PC-9 (cell line): Measurements from ENCODE around the gene ARID3B. TPM values are rescaled to one million over a fixed set of nuclear protein-coding genes. Genes with fewer than 3 reads are reported as not detected.

Experiments used
- BruUV-seq: library from RNA; stranded (reverse); fragments of 400-500 nt; replicated peaks from 2 replicates; lab custom pipeline; 2021; lab: Mats Ljungman, UMichigan
- CTCF ChIA-PET: fragments of 300-600 bp; sonication (Branson Sonifier 250); formaldehyde crosslinking; loops from one replicate; lab custom pipeline; 2022; ENCODE audit warnings: antibody characterized with exemption; lab: Charles Lee
- POLR2A ChIA-PET: fragments of 300-600 bp; sonication (Branson Sonifier 250); formaldehyde crosslinking; loops from one replicate; lab custom pipeline; 2022; ENCODE audit warnings: antibody characterized with exemption; ENCODE audit not compliant: unreplicated experiment; lab: Charles Lee
- DNase-seq, 2 experiments: peaks; one replicate each; pipeline versions ENCODE4 v3.0.0 to v3.0.0-alpha.2; 2015 to 2022; ENCODE audit warnings: mixed read lengths in 1 of 2
- H2AFZ ChIP-seq: fragments of 200-600 bp; sonication (generic); 2 replicates; pipeline ENCODE4 v1.8.1; 2017; ENCODE audit warnings: antibody characterized with exemption
- H3F3A ChIP-seq: fragments of 200-600 bp; sonication (generic); 2 replicates; pipeline ENCODE4 v1.8.1; 2017; ENCODE audit warnings: antibody characterized with exemption, mild to moderate bottlenecking, low read depth; ENCODE audit not compliant: insufficient read depth
- H3K27ac ChIP-seq: fragments of 200-600 bp; sonication (generic); 2 replicates; pipeline ENCODE4 v1.6.1; 2016; ENCODE audit warnings: mixed run types
- H3K27me3 ChIP-seq: fragments of 200-600 bp; sonication (generic); 2 replicates; pipeline ENCODE4 v1.6.1; 2016; ENCODE audit warnings: low read depth, mixed run types; ENCODE audit not compliant: insufficient read depth
- H3K36me3 ChIP-seq: fragments of 200-600 bp; sonication (generic); 2 replicates; pipeline ENCODE4 v1.6.1; 2016; ENCODE audit warnings: low read depth, mixed run types
- H3K4me1 ChIP-seq: fragments of 200-600 bp; sonication (generic); replicated peaks from 2 replicates; pipeline ENCODE4 v1.6.1; 2016; ENCODE audit warnings: mixed run types; ENCODE audit not compliant: insufficient read depth
- H3K4me2 ChIP-seq: fragments of 200-600 bp; sonication (generic); 2 replicates; pipeline ENCODE4 v1.6.1; 2017; ENCODE audit warnings: mixed run types
- H3K4me3 ChIP-seq: fragments of 200-600 bp; sonication (generic); 2 replicates; pipeline ENCODE4 v1.6.1; 2016; ENCODE audit warnings: mixed run types
- H3K79me2 ChIP-seq: fragments of 200-600 bp; sonication (generic); 2 replicates; pipeline ENCODE4 v1.6.1; 2017; ENCODE audit warnings: low read depth, mixed run types
- H3K9me2 ChIP-seq: fragments of 200-600 bp; sonication (generic); 2 replicates; pipeline ENCODE4 v1.8.1; 2017; ENCODE audit warnings: mild to moderate bottlenecking; ENCODE audit not compliant: insufficient read depth
- H3K9me3 ChIP-seq: fragments of 200-600 bp; sonication (generic); 2 replicates; pipeline ENCODE4 v1.8.1; 2016; ENCODE audit warnings: low read depth; ENCODE audit not compliant: insufficient read depth
- H4K20me1 ChIP-seq: fragments of 200-600 bp; sonication (generic); 2 replicates; pipeline ENCODE4 v1.8.1; 2017; ENCODE audit not compliant: insufficient read depth
- EZH2 ChIP-seq: fragments of 200-600 bp; sonication (generic); IDR thresholded peaks from 2 replicates; pipeline ENCODE4 v1.8.0; 2017; ENCODE audit warnings: antibody characterized with exemption, low read depth
- intact Hi-C: fragments of 100-400 bp; cut with micrococcal nuclease; formaldehyde crosslinking; loops from one replicate; pipeline ENCODE4 v1.10.0; 2022; ENCODE audit not compliant: unreplicated experiment
- total RNA-seq: library from RNA; stranded (reverse); gene quantifications from 2 replicates; pipeline ENCODE4 v1.2.3, GENCODE V29; 2021
- TF ChIP-seq, protein P1 (sequence below): fragments of 200-600 bp; sonication (generic); conservative IDR thresholded peaks from 2 replicates; pipeline ENCODE4 v1.6.1; 2017; ENCODE audit warnings: mixed run types, antibody characterized with exemption, mild to moderate bottlenecking, moderate library complexity

Gene ARID3B
- total RNA-seq, 1 experiment from 2014 or later: 9.6 TPM

GRCh38 chr15:74642348-74642733 is 101.3 kb downstream of the ARID3B start:
- intact Hi-C loops: no loop called here
- Histone ChIP-seq H3K4me1 (peaks cover 24% of the 10 kb centered on the region), H3K79me2 (peaks cover 9% of the 10 kb centered on the region; the same call in 1 of the 2 replicates), H3K4me3 (peak overlapping the region; percentile 21; the same call in 1 of the 2 replicates), H3K27me3 (no peaks in the 10 kb centered on the region), H4K20me1 (peaks cover 14% of the 10 kb centered on the region; the same call in 1 of the 2 replicates), H3K27ac (peak overlapping the region; percentile 72), H3F3A (peaks cover 28% of the 10 kb centered on the region; the same call in 1 of the 2 replicates), H3K9me2 (no peaks in the 10 kb centered on the region), H3K36me3 (no peaks in the 10 kb centered on the region), H3K4me2 (peak overlapping the region; percentile 68), H3K9me3 (no peaks in the 10 kb centered on the region), H2AFZ (no peak overlapping the region)
- ChIA-PET POLR2A (interaction anchor here (0.5 kb wide), 1 partner anchor 1023 kb away, joined by 3 read pairs; no protein-coding TSS in a partner anchor), CTCF (interaction anchor here (0.7 kb wide), 1 partner anchor 126 kb away, joined by 3 read pairs; no protein-coding TSS in a partner anchor)
- TF ChIP-seq, protein P1, sequence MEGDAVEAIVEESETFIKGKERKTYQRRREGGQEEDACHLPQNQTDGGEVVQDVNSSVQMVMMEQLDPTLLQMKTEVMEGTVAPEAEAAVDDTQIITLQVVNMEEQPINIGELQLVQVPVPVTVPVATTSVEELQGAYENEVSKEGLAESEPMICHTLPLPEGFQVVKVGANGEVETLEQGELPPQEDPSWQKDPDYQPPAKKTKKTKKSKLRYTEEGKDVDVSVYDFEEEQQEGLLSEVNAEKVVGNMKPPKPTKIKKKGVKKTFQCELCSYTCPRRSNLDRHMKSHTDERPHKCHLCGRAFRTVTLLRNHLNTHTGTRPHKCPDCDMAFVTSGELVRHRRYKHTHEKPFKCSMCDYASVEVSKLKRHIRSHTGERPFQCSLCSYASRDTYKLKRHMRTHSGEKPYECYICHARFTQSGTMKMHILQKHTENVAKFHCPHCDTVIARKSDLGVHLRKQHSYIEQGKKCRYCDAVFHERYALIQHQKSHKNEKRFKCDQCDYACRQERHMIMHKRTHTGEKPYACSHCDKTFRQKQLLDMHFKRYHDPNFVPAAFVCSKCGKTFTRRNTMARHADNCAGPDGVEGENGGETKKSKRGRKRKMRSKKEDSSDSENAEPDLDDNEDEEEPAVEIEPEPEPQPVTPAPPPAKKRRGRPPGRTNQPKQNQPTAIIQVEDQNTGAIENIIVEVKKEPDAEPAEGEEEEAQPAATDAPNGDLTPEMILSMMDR: no peak
- no peak for TF ChIP-seq EZH2
- peak; percentile 38 to 87 for DNase-seq
- no TSS peak for BruUV-seq

- POLR2A ChIA-PET: interaction anchor here (0.5 kb wide), 1 partner anchor 1022 kb away, joined by 3 read pairs; no protein-coding TSS in a partner anchor
Observed at GRCh38 chr15:74642734-74643664, 102.0 kb downstream of the ARID3B start.

DNA sequence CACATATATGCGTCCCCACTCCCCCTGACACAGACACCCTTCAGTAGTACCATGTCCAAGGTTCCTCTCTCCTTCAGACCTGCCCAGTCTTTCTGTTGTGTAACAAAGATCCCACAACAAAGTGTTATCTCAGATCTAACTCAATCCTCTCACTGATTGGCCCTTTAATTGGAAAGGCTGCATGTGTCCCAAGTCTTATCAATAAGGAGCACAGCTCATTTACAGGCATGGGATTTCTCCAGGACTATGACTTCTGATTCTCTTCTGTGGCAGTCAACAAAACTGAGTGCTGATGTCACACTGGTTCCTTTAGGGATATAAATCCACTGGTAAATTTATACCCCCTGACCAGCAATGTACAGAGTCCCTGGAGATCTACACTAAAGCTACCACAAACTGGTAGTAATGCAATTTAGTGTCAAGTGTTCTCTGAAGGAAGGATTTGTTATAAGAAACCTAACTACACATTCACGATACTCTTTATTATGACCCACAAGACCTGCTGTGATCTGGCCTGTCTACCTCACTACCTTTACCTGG is 102.7 kb downstream of the ARID3B start:
- POLR2A ChIA-PET: no interaction called here
- no TSS peak for BruUV-seq
- no peaks in the 10 kb centered on the region for H3K27me3 ChIP-seq
- no peaks in the 10 kb centered on the region for H3K9me3 ChIP-seq
- DNase-seq: no peak
- CTCF ChIA-PET: no interaction called here
- no peaks in the 10 kb centered on the region for H3K9me2 ChIP-seq
- H3F3A ChIP-seq: peaks cover 28% of the 10 kb centered on the region; the same call in 1 of the 2 replicates
- H3K36me3 ChIP-seq: no peaks in the 10 kb centered on the region
- H4K20me1 ChIP-seq: 0 out of 2 replicates have a peak, but pooled peaks cover 14% of the 10 kb centered on the region
- no peak overlapping the region for H3K27ac ChIP-seq
- H3K79me2 ChIP-seq: peaks cover 9% of the 10 kb centered on the region; the same call in 1 of the 2 replicates
- no peak overlapping the region for H2AFZ ChIP-seq
- TF ChIP-seq EZH2: no peak
- TF ChIP-seq, protein P1: no peak
- intact Hi-C loops: no loop called here
- peaks cover 24% of the 10 kb centered on the region for H3K4me1 ChIP-seq
- no peak overlapping the region for H3K4me2 ChIP-seq
- no peak overlapping the region for H3K4me3 ChIP-seq

More at GRCh38 chr15:74642734-74643664, 102.0 kb downstream of the ARID3B start:
- Histone ChIP-seq H3K27ac (peak overlapping the region; percentile 72), H3K36me3 (no peaks in the 10 kb centered on the region), H3K27me3 (no peaks in the 10 kb centered on the region), H4K20me1 (0 out of 2 replicates have a peak, but pooled peaks cover 14% of the 10 kb centered on the region), H3K4me3 (peak overlapping the region; percentile 21; the same call in 1 of the 2 replicates), H3K9me2 (no peaks in the 10 kb centered on the region), H2AFZ (no peak overlapping the region), H3K4me1 (peaks cover 24% of the 10 kb centered on the region), H3K79me2 (peaks cover 9% of the 10 kb centered on the region; the same call in 1 of the 2 replicates), H3K4me2 (peak overlapping the region; percentile 68), H3F3A (peaks cover 28% of the 10 kb centered on the region; the same call in 1 of the 2 replicates), H3K9me3 (no peaks in the 10 kb centered on the region)
- intact Hi-C loops: no loop called here
- no peak for TF ChIP-seq EZH2
- TF ChIP-seq, protein P1: no peak
- no TSS peak for BruUV-seq
- CTCF ChIA-PET: no interaction called here
- no peak for DNase-seq
